CD4-positive, alpha-beta memory T cell (primary cell): ENCODE data around the gene PIEZO1. TPM values are rescaled to one million over a fixed set of nuclear protein-coding genes. Genes with fewer than 3 reads are reported as not detected.

Experiments used
- CTCF ChIA-PET: fragments of 350-600 bp; sonication (Branson Sonifier 250); formaldehyde crosslinking; loops from one replicate; lab custom pipeline; 2021; ENCODE audit warnings: inconsistent platforms; ENCODE audit not compliant: partially characterized antibody; lab: Charles Lee
- POLR2A ChIA-PET: fragments of 350-600 bp; sonication (Branson Sonifier 250); formaldehyde crosslinking; loops from one replicate; lab custom pipeline; 2021; ENCODE audit not compliant: partially characterized antibody; lab: Charles Lee
- DNase-seq, 5 donors: peaks; one replicate each; pipeline versions ENCODE4 v3.0.0 to v3.0.0-alpha.2; 2020 to 2022; ENCODE audit warnings: mixed read lengths in 1 of 5
- H3K27ac ChIP-seq: one replicate; pipeline ENCODE4 v1.7.0; 2013; ENCODE audit warnings: low read depth, low read length
- H3K27me3 ChIP-seq: 2 replicates; pipeline ENCODE4 v1.7.0; 2013; ENCODE audit warnings: mild to moderate bottlenecking, low read length, moderate library complexity; ENCODE audit not compliant: insufficient read depth
- H3K36me3 ChIP-seq: 2 replicates; pipeline ENCODE4 v1.7.0; 2013; ENCODE audit warnings: mild to moderate bottlenecking, low read length, moderate library complexity; ENCODE audit not compliant: insufficient read depth
- H3K4me1 ChIP-seq: 2 replicates; pipeline ENCODE4 v1.7.0; 2013; ENCODE audit warnings: mild to moderate bottlenecking, low read length, moderate library complexity; ENCODE audit not compliant: insufficient read depth
- H3K4me3 ChIP-seq, 2 donors: one replicate each; pipeline ENCODE4 v1.7.0; 2013; ENCODE audit warnings: low read length in 2 of 2, mild to moderate bottlenecking in 1 of 2
- H3K9me3 ChIP-seq, 2 donors: one replicate each; pipeline ENCODE4 v1.7.0; 2013; ENCODE audit warnings: low read length in 2 of 2, control low read depth in 1 of 2; ENCODE audit not compliant: control insufficient read depth in 1 of 2
- H3K27ac Mint-ChIP-seq, 7 donors: one replicate each; pipeline ENCODE4 v1.8.0; 2020 to 2021; ENCODE audit warnings: mixed read lengths in 7 of 7, mild to moderate bottlenecking in 6 of 7, inconsistent platforms in 3 of 7, moderate library complexity in 3 of 7
- H3K27me3 Mint-ChIP-seq, 2 donors: one replicate each; pipeline ENCODE4 v1.8.0; 2020 to 2021; ENCODE audit warnings: mixed read lengths in 2 of 2
- H3K36me3 Mint-ChIP-seq, 2 donors: one replicate each; pipeline ENCODE4 v1.8.0; 2020 to 2021; ENCODE audit warnings: mixed read lengths in 2 of 2, inconsistent platforms in 1 of 2, mild to moderate bottlenecking in 1 of 2
- H3K4me1 Mint-ChIP-seq, 4 donors: one replicate each; pipeline ENCODE4 v1.8.0; 2020 to 2021; ENCODE audit warnings: mixed read lengths in 4 of 4, mild to moderate bottlenecking in 1 of 4
- H3K4me3 Mint-ChIP-seq, 8 donors: one replicate each; pipeline ENCODE4 v1.8.0; 2020 to 2021; ENCODE audit warnings: mixed read lengths in 8 of 8, mild to moderate bottlenecking in 7 of 8, moderate library complexity in 6 of 8, inconsistent platforms in 3 of 8
- H3K9me3 Mint-ChIP-seq, 8 donors: one replicate each; pipeline ENCODE4 v1.8.0; 2020 to 2021; ENCODE audit warnings: mixed read lengths in 8 of 8, mild to moderate bottlenecking in 5 of 8, inconsistent platforms in 3 of 8, moderate library complexity in 1 of 8
- intact Hi-C: fragments of 100-400 bp; cut with micrococcal nuclease; formaldehyde crosslinking; loops from one replicate; pipeline ENCODE4 v1.15.1; 2023
- polyA plus RNA-seq, 2 donors: library from polyadenylated mRNA; unstranded; fragments of 300-500 nt; fragmentation: Illumina TruSeq; gene quantifications; one replicate each; pipeline ENCODE4 v1.2.3, GENCODE V29; 2021
- total RNA-seq, 2 experiments: library from RNA; stranded (reverse); gene quantifications; one replicate each; pipeline ENCODE4 v1.2.3, GENCODE V29; 2021

PIEZO1 gene
- total and polyA plus RNA-seq, 4 experiments from 2014 or later = 12.0 to 302 (median 171) TPM

DNA sequence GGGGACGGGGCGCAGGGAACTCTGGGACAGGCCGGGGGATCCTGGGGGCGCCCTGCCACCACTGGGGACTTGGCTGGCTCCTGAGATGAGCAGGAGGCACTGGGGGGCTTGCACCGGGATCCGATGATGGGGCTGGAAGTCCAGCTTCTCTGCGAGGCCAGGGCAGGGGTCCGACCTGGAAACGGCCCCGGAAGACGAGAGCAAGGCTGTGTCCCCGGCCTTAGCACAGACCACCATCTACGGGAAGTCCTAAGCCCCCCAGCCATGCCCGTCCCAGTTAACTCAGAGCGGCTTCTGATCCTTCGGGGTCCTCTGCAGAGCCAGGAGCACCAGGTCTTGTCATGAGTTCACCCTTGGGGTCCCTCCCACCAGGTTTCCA, 19.1 kb upstream of the PIEZO1 start:
- Histone ChIP-seq H3K9me3 (no peaks in the 10 kb centered on the region), H3K4me1 (peaks cover 27% of the 10 kb centered on the region), H3K36me3 (peaks cover 3% of the 10 kb centered on the region), H3K27me3 (no peaks in the 10 kb centered on the region), H3K27ac (no peak overlapping the region), H3K4me3 (peak overlapping the region in 1 of 2 donors; percentile 24)
- Mint-ChIP-seq H3K27ac (peak overlapping the region in 4 of 7 donors; percentile 17 to 57 (median 56)), H3K27me3 (no peaks in the 10 kb centered on the region), H3K36me3 (peaks cover 0 to 9% of the 10 kb centered on the region in 2 donors), H3K4me3 (peak overlapping the region; percentile 31 to 66 (median 52)), H3K9me3 (no peaks in the 10 kb centered on the region), H3K4me1 (peaks cover 6 to 28% (median 16%) of the 10 kb centered on the region in 4 donors)
- no peak for DNase-seq
- CTCF ChIA-PET = no interaction called here
- intact Hi-C loops = no loop called here
- POLR2A ChIA-PET = interaction anchor here (1.0 to 11.8 kb wide), 5 partner anchors 8 to 103 kb away, joined by 3 to 206 read pairs (median 9); partner anchors contain the start of genes APRT and PIEZO1

DNA sequence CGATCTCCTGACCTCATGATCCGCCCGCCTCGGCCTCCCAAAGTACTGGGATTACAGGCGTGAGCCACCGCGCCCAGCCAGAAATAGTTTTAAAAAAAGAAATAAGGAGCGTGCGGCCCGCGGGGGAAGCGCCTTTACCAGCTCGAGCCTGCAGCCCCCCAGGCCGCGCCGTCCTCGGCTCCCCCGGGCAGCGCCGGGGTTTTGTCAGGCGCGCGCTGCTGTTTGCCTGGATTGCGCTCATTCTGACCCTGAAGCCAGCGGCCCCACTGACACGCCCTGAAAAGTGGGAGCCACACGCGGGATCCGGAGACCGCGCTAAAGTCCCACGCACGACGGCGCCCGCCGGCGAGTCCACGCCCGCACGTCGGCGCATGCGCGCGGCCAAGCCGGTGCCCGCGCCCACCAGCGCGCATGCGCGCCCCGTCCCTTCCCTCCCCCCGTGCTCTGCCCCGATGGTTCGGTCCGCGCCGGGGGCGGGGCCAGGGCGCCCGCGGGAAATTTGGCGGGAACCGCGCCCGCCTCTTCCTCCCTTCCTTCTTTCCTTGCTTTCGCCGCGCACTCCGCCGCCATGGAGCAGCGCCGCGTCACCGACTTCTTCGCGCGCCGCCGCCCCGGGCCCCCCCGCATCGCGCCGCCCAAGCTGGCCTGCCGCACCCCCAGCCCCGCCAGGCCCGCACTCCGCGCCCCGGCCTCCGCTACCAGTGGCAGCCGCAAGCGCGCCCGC, 18.4 kb upstream of the PIEZO1 start, which contains the start of gene CDT1:
Gene CDT1 (plus strand): TSS at position 526 of the 724 bp plus-strand sequence. CDS start 43 bp downstream, at position 569.
- POLR2A ChIA-PET = interaction anchor here (0.6 to 11.8 kb wide), 13 partner anchors 9 to 1070 kb away, joined by 3 to 206 read pairs (median 5); partner anchors contain the start of genes APRT, CTU2, GALNS and PIEZO1
- intact Hi-C loops = loop anchor here (1.0 kb wide), 2 partner anchors 8 to 13 kb away; partner anchors contain the start of gene APRT
- H3K27me3 ChIP-seq = no peaks in the 10 kb centered on the region
- peaks cover 26% of the 10 kb centered on the region for H3K4me1 ChIP-seq
- H3K4me3 Mint-ChIP-seq = peak within 1 kb of the TSS; percentile 83 to 91 (median 88)
- peak within 1 kb of the TSS; percentile 73 to 95 (median 89) for H3K27ac Mint-ChIP-seq
- peaks cover 6 to 24% (median 16%) of the 10 kb centered on the region in 4 donors for H3K4me1 Mint-ChIP-seq
- DNase-seq = peak; percentile 74 to 90 (median 84)
- H3K9me3 Mint-ChIP-seq = no peaks in the 10 kb centered on the region
- CTCF ChIA-PET = interaction anchor here (0.6 to 1.5 kb wide), 5 partner anchors 10 to 682 kb away, joined by 3 to 5 read pairs (median 3); no protein-coding TSS in a partner anchor
- H3K9me3 ChIP-seq = no peaks in the 10 kb centered on the region
- no peaks in the 10 kb centered on the region for H3K36me3 ChIP-seq
- H3K4me3 ChIP-seq = peak within 1 kb of the TSS; percentile 36 to 68
- peak within 1 kb of the TSS; percentile 55 for H3K27ac ChIP-seq
- peaks cover 0 to 5% of the 10 kb centered on the region in 2 donors for H3K36me3 Mint-ChIP-seq
- H3K27me3 Mint-ChIP-seq = no peaks in the 10 kb centered on the region

DNA sequence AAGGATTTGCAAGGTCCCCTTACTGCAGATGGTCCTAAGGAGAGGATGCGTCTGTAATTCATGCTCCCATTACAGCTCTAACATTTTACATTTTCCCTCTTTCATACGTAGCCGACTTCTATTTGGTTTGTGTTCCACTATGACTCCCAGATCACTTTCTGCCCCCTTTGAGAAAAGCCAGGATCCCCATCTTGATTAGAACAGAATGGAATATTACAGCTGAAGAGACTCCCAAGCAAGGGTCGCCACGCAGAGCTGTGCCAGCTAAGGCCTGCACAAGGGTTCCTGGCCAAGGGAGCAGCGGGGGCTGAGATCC, 15.2 kb upstream of the PIEZO1 start:
- H3K27ac Mint-ChIP-seq = peak overlapping the region in 6 of 7 donors; percentile 0 to 88 (median 29)
- no peaks in the 10 kb centered on the region for H3K9me3 Mint-ChIP-seq
- H3K4me3 Mint-ChIP-seq = peak overlapping the region in 3 of 8 donors; percentile 7 to 30 (median 13)
- H3K4me1 Mint-ChIP-seq = peaks cover 11 to 35% (median 23%) of the 10 kb centered on the region in 4 donors
- intact Hi-C loops = no loop called here
- Histone ChIP-seq H3K4me1 (peaks cover 40% of the 10 kb centered on the region), H3K9me3 (no peaks in the 10 kb centered on the region), H3K27me3 (no peaks in the 10 kb centered on the region), H3K36me3 (no peaks in the 10 kb centered on the region), H3K4me3 (no peak overlapping the region), H3K27ac (no peak overlapping the region)
- ChIA-PET POLR2A (interaction anchor here (0.8 to 4.6 kb wide), 8 partner anchors 11 to 97 kb away, joined by 3 to 41 read pairs (median 3); partner anchors contain the start of genes APRT, CTU2, GALNS and RNF166), CTCF (interaction anchor here (0.5 to 2.7 kb wide), 5 partner anchors 12 to 135 kb away, joined by 3 to 13 read pairs (median 3); no protein-coding TSS in a partner anchor)
- DNase-seq = no peak
- no peaks in the 10 kb centered on the region for H3K27me3 Mint-ChIP-seq
- H3K36me3 Mint-ChIP-seq = peaks cover 0 to 2% of the 10 kb centered on the region in 2 donors

DNA sequence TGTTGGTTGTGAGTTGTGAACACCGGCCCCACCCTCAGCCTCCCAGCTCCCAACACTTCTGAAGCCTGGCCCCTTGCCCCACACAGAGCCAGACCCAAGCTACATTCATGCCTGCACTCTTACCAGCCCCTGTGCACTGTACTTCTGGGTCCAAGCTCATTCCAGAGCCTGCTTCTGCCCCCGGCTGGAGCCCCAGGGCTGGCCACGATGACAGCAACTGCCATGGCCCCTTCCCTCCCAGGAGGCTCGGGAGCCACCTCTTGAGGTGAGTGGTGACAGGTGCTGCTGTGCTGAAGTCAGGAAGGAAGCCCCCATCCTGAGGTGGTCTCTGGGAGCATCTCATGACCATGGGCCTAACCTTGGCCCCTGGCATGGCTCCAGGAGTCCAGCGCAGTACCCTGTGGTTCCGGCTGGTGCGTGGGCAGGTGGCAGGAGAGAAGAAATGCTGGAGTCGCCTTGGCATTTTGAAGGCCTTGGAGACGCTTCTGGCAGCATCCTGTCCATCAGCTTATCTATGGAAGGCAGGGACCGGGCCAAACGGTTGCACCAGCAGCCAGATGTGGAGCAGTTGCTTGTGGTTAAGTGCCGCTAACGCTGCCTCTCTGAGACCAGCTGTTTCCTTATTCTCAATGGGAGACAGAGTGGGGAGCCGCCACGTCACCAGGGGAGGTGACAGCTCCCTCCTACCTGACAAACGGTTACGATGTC, 14.7 kb upstream of the PIEZO1 start:
- Mint-ChIP-seq H3K4me3 (peak overlapping the region in 1 of 8 donors; percentile 13), H3K27ac (peak overlapping the region in 4 of 7 donors; percentile 0 to 88 (median 20)), H3K36me3 (peaks cover 0 to 2% of the 10 kb centered on the region in 2 donors), H3K27me3 (no peaks in the 10 kb centered on the region), H3K4me1 (peaks cover 16 to 40% (median 28%) of the 10 kb centered on the region in 4 donors), H3K9me3 (no peaks in the 10 kb centered on the region)
- no peaks in the 10 kb centered on the region for H3K9me3 ChIP-seq
- ChIA-PET CTCF (interaction anchor here (0.5 to 2.7 kb wide), 6 partner anchors 12 to 134 kb away, joined by 3 to 13 read pairs (median 4); partner anchors contain the start of gene APRT), POLR2A (interaction anchor here (0.8 to 4.6 kb wide), 8 partner anchors 10 to 96 kb away, joined by 3 to 41 read pairs (median 3); partner anchors contain the start of genes APRT, CTU2, GALNS and RNF166)
- no peak for DNase-seq
- no peaks in the 10 kb centered on the region for H3K27me3 ChIP-seq
- H3K27ac ChIP-seq = no peak overlapping the region
- no peaks in the 10 kb centered on the region for H3K36me3 ChIP-seq
- no peak overlapping the region for H3K4me3 ChIP-seq
- peaks cover 41% of the 10 kb centered on the region for H3K4me1 ChIP-seq
- intact Hi-C loops = no loop called here

DNA sequence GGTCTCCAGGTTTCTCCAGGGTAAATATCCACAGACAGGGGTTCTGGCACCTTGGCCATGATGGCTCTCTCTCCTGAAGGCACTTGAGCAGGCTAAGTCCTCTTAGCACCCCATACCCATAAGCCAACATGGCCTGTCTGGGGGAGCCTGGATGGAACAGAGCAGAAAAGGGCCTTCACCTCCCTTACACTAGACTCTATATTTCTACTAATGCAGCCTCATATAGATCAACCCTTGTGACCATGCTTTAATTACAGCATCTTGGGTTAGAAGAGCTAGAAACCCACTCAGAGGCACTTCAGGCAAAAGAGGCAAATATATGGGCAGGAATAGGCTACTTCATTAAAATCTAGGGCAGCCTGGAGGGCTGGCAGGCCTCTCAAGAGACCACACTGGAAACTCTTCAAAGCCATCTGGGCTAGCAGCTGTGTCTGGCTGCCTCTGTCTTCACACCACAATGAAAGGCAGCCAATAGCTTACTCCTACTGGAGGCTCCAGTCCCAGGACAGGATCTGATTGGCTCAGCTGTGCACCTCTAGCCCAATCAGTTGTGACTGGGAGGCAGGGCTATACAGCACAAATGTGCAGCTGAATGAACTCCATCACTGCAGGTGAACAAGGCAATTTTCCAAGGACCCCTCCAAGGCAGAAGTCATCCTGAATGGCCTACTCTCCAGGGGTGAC, 13.9 kb upstream of the PIEZO1 start:
- Histone ChIP-seq H3K4me3 (no peak overlapping the region), H3K27ac (no peak overlapping the region), H3K4me1 (peaks cover 39% of the 10 kb centered on the region), H3K27me3 (no peaks in the 10 kb centered on the region), H3K36me3 (no peaks in the 10 kb centered on the region), H3K9me3 (no peaks in the 10 kb centered on the region)
- Mint-ChIP-seq H3K4me1 (peaks cover 17 to 47% (median 32%) of the 10 kb centered on the region in 4 donors), H3K36me3 (peaks cover 0 to 2% of the 10 kb centered on the region in 2 donors), H3K27me3 (no peaks in the 10 kb centered on the region), H3K27ac (peak overlapping the region in 3 of 7 donors; percentile 12 to 32 (median 30)), H3K4me3 (no peak overlapping the region), H3K9me3 (no peaks in the 10 kb centered on the region)
- ChIA-PET POLR2A (interaction anchor here (1.5 to 4.6 kb wide), 3 partner anchors 11 to 17 kb away, joined by 5 to 41 read pairs (median 35); partner anchors contain the start of gene APRT), CTCF (interaction anchor here (1.0 to 2.7 kb wide), 4 partner anchors 13 to 62 kb away, joined by 3 to 13 read pairs (median 4); partner anchors contain the start of gene APRT)
- intact Hi-C loops = no loop called here
- DNase-seq = no peak

DNA sequence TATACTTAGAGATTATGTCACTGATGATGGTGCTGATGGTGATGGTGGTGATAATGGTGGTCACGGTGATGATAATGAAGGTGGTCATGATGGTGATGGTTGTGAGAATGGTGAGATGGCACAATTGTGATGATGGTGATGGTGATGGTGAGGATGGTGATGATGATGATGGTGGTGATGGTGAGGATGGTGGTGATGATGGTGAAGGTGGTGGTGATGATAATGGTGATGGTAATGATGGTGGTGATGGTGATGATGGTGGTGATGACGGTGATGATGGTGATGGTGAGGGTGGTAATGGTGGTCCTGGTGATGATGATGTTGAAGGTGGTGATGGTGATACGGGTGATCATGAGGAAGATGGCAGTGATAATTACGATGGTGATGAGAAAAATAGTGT, 13.1 kb upstream of the PIEZO1 start:
- peaks cover 46% of the 10 kb centered on the region for H3K4me1 ChIP-seq
- no peak for DNase-seq
- intact Hi-C loops = no loop called here
- Mint-ChIP-seq H3K4me3 (no peak overlapping the region), H3K27ac (no peak overlapping the region), H3K9me3 (no peaks in the 10 kb centered on the region), H3K36me3 (peaks cover 0 to 2% of the 10 kb centered on the region in 2 donors), H3K27me3 (no peaks in the 10 kb centered on the region), H3K4me1 (peaks cover 19 to 56% (median 37%) of the 10 kb centered on the region in 4 donors)
- ChIA-PET POLR2A (interaction anchor here (4.6 kb wide), 1 partner anchor 13 kb away, joined by 41 read pairs; the partner anchor contains the start of gene APRT), CTCF (interaction anchor here (1.0 to 1.5 kb wide), 2 partner anchors 15 to 18 kb away, joined by 3 read pairs; no protein-coding TSS in a partner anchor)
- no peak overlapping the region for H3K4me3 ChIP-seq
- H3K9me3 ChIP-seq = no peaks in the 10 kb centered on the region
- no peaks in the 10 kb centered on the region for H3K27me3 ChIP-seq
- H3K36me3 ChIP-seq = no peaks in the 10 kb centered on the region
- no peak overlapping the region for H3K27ac ChIP-seq
